KMS-11 (cell line): Measurements from ENCODE around the gene RRAS2.

Source experiments
- H2AFZ ChIP-seq: fragments of 200-600 bp; sonication (generic); 2 replicates; pipeline ENCODE4 v1.6.1; 2016; ENCODE audit warnings: antibody characterized with exemption, mixed run types, low read depth
- H3K27ac ChIP-seq: fragments of 200-600 bp; sonication (generic); 2 replicates; pipeline ENCODE4 v1.6.1; 2016; ENCODE audit warnings: mild to moderate bottlenecking, mixed run types
- H3K27me3 ChIP-seq: fragments of 200-600 bp; sonication (generic); 2 replicates; pipeline ENCODE4 v1.6.1; 2017; ENCODE audit warnings: mild to moderate bottlenecking, low read depth, mixed run types, moderate library complexity; ENCODE audit not compliant: insufficient read depth
- H3K36me3 ChIP-seq: fragments of 200-600 bp; sonication (generic); 2 replicates; pipeline ENCODE4 v1.6.1; 2017; ENCODE audit warnings: mild to moderate bottlenecking, mixed run types; ENCODE audit not compliant: insufficient read depth
- H3K4me1 ChIP-seq: fragments of 200-600 bp; sonication (generic); 2 replicates; pipeline ENCODE4 v1.6.1; 2016; ENCODE audit warnings: mild to moderate bottlenecking, low read depth, mixed run types; ENCODE audit not compliant: poor library complexity, severe bottlenecking
- H3K4me2 ChIP-seq: fragments of 200-600 bp; sonication (generic); 2 replicates; pipeline ENCODE4 v1.7.0; 2016; ENCODE audit warnings: mild to moderate bottlenecking, mixed run types
- H3K4me3 ChIP-seq: fragments of 200-600 bp; sonication (generic); IDR thresholded peaks from 2 replicates; pipeline ENCODE4 v1.6.1; 2017; ENCODE audit warnings: low read depth, low read length, mixed read lengths; ENCODE audit not compliant: insufficient read depth
- H3K79me2 ChIP-seq: fragments of 200-600 bp; sonication (generic); 2 replicates; pipeline ENCODE4 v1.6.1; 2016; ENCODE audit warnings: low read depth, mixed run types; ENCODE audit not compliant: insufficient read depth
- H3K9ac ChIP-seq: fragments of 200-600 bp; sonication (generic); 2 replicates; pipeline ENCODE4 v1.6.1; 2016; ENCODE audit warnings: mild to moderate bottlenecking, mixed run types
- H4K20me1 ChIP-seq: fragments of 200-600 bp; sonication (generic); 2 replicates; pipeline ENCODE4 v1.6.1; 2016; ENCODE audit warnings: mild to moderate bottlenecking, mixed run types; ENCODE audit not compliant: insufficient read depth
- TF ChIP-seq, protein P1 (sequence below): fragments of 200-600 bp; sonication (generic); conservative IDR thresholded peaks from 2 replicates; pipeline ENCODE4 v1.6.1; 2017; ENCODE audit warnings: low read depth, mild to moderate bottlenecking, antibody characterized with exemption, low read length, moderate library complexity, mixed read lengths

RRAS2 gene

DNA sequence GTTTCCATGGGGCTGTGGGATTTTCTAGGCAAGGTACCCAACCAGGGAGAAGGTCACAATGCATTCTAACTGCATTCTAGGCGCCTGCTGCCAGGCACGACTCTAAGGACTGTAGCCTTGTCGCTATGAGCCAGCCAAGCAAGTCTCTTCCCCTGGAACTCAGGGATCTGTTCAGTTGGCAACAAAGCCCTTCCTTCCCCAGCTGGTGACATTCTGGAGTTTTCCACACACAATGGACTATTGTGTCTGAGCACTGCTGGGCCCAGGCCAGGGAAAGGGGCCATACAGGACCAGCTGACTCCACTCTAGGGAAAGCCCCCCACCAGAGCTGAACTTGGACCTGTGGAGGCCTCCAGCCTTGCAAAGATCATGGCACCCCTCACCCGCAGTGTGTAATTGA lies 116.8 kb downstream of the RRAS2 start:
- Histone ChIP-seq H3K36me3 (no peaks in the 10 kb centered on the region), H3K27me3 (no peaks in the 10 kb centered on the region), H4K20me1 (no peaks in the 10 kb centered on the region), H3K9ac (no peak overlapping the region), H3K4me2 (no peak overlapping the region), H2AFZ (no peak overlapping the region), H3K4me1 (peaks cover 11% of the 10 kb centered on the region), H3K27ac (no peak overlapping the region), H3K4me3 (no peak overlapping the region), H3K79me2 (no peaks in the 10 kb centered on the region)
- TF ChIP-seq, protein P1, sequence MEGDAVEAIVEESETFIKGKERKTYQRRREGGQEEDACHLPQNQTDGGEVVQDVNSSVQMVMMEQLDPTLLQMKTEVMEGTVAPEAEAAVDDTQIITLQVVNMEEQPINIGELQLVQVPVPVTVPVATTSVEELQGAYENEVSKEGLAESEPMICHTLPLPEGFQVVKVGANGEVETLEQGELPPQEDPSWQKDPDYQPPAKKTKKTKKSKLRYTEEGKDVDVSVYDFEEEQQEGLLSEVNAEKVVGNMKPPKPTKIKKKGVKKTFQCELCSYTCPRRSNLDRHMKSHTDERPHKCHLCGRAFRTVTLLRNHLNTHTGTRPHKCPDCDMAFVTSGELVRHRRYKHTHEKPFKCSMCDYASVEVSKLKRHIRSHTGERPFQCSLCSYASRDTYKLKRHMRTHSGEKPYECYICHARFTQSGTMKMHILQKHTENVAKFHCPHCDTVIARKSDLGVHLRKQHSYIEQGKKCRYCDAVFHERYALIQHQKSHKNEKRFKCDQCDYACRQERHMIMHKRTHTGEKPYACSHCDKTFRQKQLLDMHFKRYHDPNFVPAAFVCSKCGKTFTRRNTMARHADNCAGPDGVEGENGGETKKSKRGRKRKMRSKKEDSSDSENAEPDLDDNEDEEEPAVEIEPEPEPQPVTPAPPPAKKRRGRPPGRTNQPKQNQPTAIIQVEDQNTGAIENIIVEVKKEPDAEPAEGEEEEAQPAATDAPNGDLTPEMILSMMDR = no peak

DNA sequence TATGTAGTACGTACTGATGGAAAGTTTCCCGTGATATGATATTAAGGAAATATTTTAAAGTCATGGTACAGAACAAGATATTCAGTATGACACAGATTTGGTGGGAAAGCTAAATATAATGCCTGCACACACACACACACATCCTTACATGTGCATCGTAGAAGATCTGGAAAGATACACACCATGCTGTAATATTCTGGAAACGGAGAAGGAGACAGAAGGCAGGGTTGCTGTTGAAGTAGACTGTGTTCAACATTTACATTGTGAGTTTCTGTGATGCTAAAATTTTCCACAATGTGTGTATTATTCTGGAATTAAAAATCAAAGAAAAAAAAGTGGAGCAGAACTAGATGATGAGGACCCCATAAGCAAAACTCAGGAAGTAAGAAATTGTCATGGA lies 118.0 kb downstream of the RRAS2 start:
- no peaks in the 10 kb centered on the region for H3K27me3 ChIP-seq
- H3K9ac ChIP-seq = no peak overlapping the region
- TF ChIP-seq, protein P1 = no peak
- peaks cover 17% of the 10 kb centered on the region for H3K4me1 ChIP-seq
- no peak overlapping the region for H2AFZ ChIP-seq
- H3K4me2 ChIP-seq = no peak overlapping the region
- no peaks in the 10 kb centered on the region for H4K20me1 ChIP-seq
- no peak overlapping the region for H3K27ac ChIP-seq
- no peaks in the 10 kb centered on the region for H3K36me3 ChIP-seq
- H3K4me3 ChIP-seq = no peak overlapping the region
- H3K79me2 ChIP-seq = no peaks in the 10 kb centered on the region

DNA sequence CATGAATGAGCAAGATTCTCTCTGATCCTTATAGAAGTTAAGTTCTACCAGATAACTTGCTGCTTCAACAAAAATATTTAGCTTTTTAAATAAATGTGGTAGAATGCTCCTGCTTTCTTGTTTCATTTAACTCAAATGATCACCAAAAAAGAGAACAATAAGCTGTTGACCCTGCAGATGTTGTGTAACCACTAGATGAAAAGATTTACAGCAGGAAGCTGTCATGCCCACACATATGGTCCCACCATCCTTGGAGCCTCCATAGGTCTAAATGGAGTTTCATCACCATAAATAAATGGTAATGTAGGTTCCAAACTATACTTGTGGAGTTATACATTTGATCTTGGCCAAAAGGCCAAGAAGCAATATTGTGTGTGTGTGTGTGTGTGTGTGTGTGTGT lies 118.8 kb downstream of the RRAS2 start:
- Histone ChIP-seq H3K9ac (no peak overlapping the region), H3K27ac (no peak overlapping the region), H2AFZ (no peak overlapping the region), H3K27me3 (no peaks in the 10 kb centered on the region), H3K4me1 (peaks cover 17% of the 10 kb centered on the region), H3K4me3 (no peak overlapping the region), H3K36me3 (no peaks in the 10 kb centered on the region), H4K20me1 (no peaks in the 10 kb centered on the region), H3K79me2 (no peaks in the 10 kb centered on the region), H3K4me2 (no peak overlapping the region)
- TF ChIP-seq, protein P1 = no peak

DNA sequence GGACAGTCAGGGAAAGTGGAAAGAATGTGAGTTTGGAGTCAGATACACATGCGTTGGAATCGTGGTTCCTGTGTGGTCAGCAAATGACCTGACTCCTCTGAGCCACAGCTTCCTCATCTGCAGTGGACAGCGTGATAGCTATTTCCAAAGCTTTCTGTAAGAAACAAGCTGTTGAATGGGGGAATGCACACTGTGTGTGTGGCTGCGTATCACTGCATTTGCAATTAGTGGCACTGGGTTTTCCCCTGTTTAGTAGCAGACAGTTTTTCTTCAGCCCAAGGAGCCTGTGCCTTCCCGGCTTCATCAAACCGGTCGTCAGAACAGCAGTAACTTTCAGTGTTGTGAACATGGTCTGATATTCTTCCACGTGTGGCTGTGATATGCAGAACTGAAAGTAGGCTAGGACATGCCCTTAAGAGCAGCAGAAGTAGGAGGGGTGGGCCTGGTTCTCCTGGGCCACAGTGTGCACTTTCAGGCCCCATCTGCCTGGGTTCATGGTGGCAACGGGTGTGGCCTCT lies 121.5 kb downstream of the RRAS2 start:
- H3K4me2 ChIP-seq = peak overlapping the region; percentile 5; the same call in 1 of the 2 replicates
- H3K9ac ChIP-seq = no peak overlapping the region
- H2AFZ ChIP-seq = peak overlapping the region; percentile 42; the same call in 1 of the 2 replicates
- TF ChIP-seq, protein P1 = no peak
- peak overlapping the region; percentile 12; the same call in 1 of the 2 replicates for H3K27ac ChIP-seq
- H3K36me3 ChIP-seq = no peaks in the 10 kb centered on the region
- H3K27me3 ChIP-seq = no peaks in the 10 kb centered on the region
- H3K4me1 ChIP-seq = peaks cover 17% of the 10 kb centered on the region
- no peaks in the 10 kb centered on the region for H4K20me1 ChIP-seq
- no peak overlapping the region for H3K4me3 ChIP-seq
- H3K79me2 ChIP-seq = no peaks in the 10 kb centered on the region
